Smooth muscle cell (in vitro differentiated cells): ENCODE results near the gene SERPINF2. TPM values are rescaled to one million over a fixed set of nuclear protein-coding genes. Genes with fewer than 3 reads are reported as not detected.

Experiments used
- DNase-seq: peaks from one replicate; lab custom pipeline; 2025; ENCODE audit not compliant: unreplicated experiment; lab: John Stamatoyannopoulos, UW
- H2AFZ ChIP-seq: fragments of 200-600 bp; sonication (generic); 2 replicates; pipeline ENCODE4 v1.6.0; 2016; ENCODE audit warnings: antibody characterized with exemption, low read depth, mild to moderate bottlenecking
- H3F3A ChIP-seq: fragments of 200-600 bp; sonication (generic); 2 replicates; pipeline ENCODE4 v1.6.0; 2017; ENCODE audit warnings: antibody characterized with exemption, low read depth
- H3K27ac ChIP-seq: fragments of 200-600 bp; sonication (generic); 2 replicates; pipeline ENCODE4 v1.5.1; 2016; ENCODE audit warnings: low read depth, mild to moderate bottlenecking
- H3K27me3 ChIP-seq: fragments of 200-600 bp; sonication (generic); 2 replicates; pipeline ENCODE4 v1.6.1; 2016; ENCODE audit warnings: low read depth, mild to moderate bottlenecking
- H3K36me3 ChIP-seq: fragments of 200-600 bp; sonication (generic); 2 replicates; pipeline ENCODE4 v1.5.1; 2016; ENCODE audit warnings: low read depth
- H3K4me1 ChIP-seq: fragments of 200-600 bp; sonication (generic); 2 replicates; pipeline ENCODE4 v1.5.1; 2016; ENCODE audit warnings: low read depth
- H3K4me2 ChIP-seq: fragments of 200-600 bp; sonication (generic); 2 replicates; pipeline ENCODE4 v1.6.0; 2016; ENCODE audit warnings: mild to moderate bottlenecking
- H3K4me3 ChIP-seq: fragments of 200-600 bp; sonication (generic); 2 replicates; pipeline ENCODE4 v1.5.1; 2016; ENCODE audit warnings: mild to moderate bottlenecking
- H3K79me2 ChIP-seq: fragments of 200-600 bp; sonication (generic); 2 replicates; pipeline ENCODE4 v1.6.0; 2016; ENCODE audit warnings: low read depth, mild to moderate bottlenecking
- H3K9ac ChIP-seq: fragments of 200-600 bp; sonication (generic); 2 replicates; pipeline ENCODE4 v1.6.0; 2016; ENCODE audit warnings: low read depth
- H3K9me3 ChIP-seq: fragments of 200-600 bp; sonication (generic); replicated peaks from 2 replicates; pipeline ENCODE4 v1.5.1; 2016; ENCODE audit warnings: low read depth
- H4K20me1 ChIP-seq: fragments of 200-600 bp; sonication (generic); 2 replicates; pipeline ENCODE4 v1.6.0; 2016; ENCODE audit warnings: low read depth
- WGBS: methylation state at CpG from one replicate; pipeline ENCODE4 v1.1.7; 2016; ENCODE audit warnings: low lambda C conversion rate; 5-methylcytosine and 5-hydroxymethylcytosine counted together
- polyA plus RNA-seq: library from polyadenylated mRNA; unstranded; fragments of >200 nt; fragmentation: Nextera tagmentation; extraction: Ambion mirVana; gene quantifications from 2 replicates; pipeline ENCODE4 v1.2.1, GENCODE V29; 2016
- total RNA-seq: library from RNA; depleted of rRNA; stranded (reverse); fragments of >200 nt; gene quantifications from 2 replicates; pipeline ENCODE4 v1.2.3, GENCODE V29; 2014
- TF ChIP-seq, protein P1 (sequence below): fragments of 200-600 bp; sonication (generic); IDR thresholded peaks from 2 replicates; pipeline ENCODE4 v1.5.1; 2017; ENCODE audit warnings: borderline replicate concordance, mild to moderate bottlenecking, antibody characterized with exemption; ENCODE audit not compliant: insufficient read depth, poor library complexity, severe bottlenecking

SERPINF2 gene
- total and polyA plus RNA-seq, 2 experiments from 2014 or later = 0.18 to 0.22 TPM

DNA sequence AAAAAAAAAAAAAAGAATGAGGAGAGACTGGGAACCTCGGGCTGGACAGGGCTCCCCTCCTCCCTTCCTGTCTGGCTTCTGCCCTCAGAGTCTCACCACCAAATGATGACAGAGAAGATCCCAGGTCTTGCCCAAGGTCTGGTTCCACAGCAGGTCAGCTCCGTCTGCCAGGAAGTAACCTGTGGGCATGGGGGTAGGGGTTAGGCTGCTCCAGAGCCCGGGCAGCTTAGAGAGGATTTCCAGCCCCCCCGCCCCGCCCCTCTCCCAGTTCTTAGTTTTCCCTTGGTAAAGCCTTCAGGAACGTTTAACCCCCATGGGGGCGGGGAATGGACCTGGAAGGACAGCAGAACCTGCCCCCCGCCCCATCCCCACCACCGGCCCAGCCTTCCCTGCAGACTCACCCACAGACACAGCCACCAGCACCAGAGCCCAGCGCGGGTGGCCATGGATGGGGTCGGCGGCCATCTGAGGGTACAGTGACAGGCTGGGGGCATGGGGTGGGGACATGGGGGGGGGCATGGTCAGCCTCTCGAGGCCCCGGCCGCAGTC, 33.2 kb upstream of the SERPINF2 start:
- H3K9ac ChIP-seq = peak overlapping the region; percentile 76

DNA sequence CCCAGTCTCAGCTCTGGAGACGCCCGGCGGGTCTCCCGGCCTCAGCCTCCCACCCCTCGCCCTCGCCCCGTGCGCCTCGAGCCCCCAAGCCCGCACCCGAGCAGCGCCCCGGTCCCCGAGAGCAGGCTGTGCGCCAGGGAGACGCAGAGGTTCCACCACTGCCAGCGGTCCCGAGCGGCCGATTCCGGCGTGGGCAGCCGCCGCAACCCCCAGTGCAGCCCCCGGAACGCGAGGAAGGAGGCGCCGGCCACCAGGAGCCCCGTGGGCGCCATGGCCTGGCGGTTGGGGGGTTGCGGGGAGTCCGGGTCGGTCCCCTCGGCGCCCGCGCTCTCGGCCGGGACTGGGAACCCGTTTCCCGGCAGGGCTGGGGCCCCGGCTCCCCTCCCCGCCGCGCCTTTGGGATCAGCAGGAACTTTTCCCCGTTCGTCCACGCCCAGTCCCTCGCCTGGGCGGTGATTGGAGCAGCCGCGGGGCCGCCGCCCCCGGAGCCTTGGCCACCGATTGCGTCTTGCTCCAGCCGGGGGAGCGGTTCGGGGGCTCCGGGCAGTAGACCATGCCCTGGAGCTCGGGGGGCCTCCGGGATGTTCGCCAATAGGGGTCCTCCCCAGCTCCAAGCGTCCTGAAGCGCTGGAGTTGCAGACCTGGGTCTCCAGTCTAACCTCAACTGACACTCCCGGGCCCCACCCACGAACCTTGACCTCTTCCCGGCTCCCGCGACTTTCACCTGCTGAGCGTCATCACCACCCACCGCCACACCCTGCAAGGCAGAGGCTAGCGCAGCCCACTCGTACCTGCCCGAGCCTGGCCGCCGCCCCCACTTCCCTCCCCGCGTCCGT, 32.5 kb upstream of the SERPINF2 start, which contains the start of gene TLCD2:
TLCD2 (minus strand) TSS at position 407 of the 836 bp plus-strand sequence; CDS start at position 272, 135 bp downstream.
- Histone ChIP-seq H3K27me3 (no peaks in the 10 kb centered on the region), H3K36me3 (no peaks in the 10 kb centered on the region), H2AFZ (no peak within 1 kb of the TSS), H4K20me1 (peaks cover 55% of the 10 kb centered on the region), H3K79me2 (peaks cover 45% of the 10 kb centered on the region), H3K4me2 (peak within 1 kb of the TSS; percentile 99), H3K9ac (peak within 1 kb of the TSS; percentile 76), H3K9me3 (no peaks in the 10 kb centered on the region), H3F3A (peaks cover 27% of the 10 kb centered on the region), H3K27ac (peak within 1 kb of the TSS; percentile 99), H3K4me1 (peaks cover 25% of the 10 kb centered on the region), H3K4me3 (peak within 1 kb of the TSS; percentile 83)
- DNase-seq = peak; percentile 46
- under 1% methylated on average over 58 of the region's 83 CpGs for WGBS
- TF ChIP-seq, protein P1, sequence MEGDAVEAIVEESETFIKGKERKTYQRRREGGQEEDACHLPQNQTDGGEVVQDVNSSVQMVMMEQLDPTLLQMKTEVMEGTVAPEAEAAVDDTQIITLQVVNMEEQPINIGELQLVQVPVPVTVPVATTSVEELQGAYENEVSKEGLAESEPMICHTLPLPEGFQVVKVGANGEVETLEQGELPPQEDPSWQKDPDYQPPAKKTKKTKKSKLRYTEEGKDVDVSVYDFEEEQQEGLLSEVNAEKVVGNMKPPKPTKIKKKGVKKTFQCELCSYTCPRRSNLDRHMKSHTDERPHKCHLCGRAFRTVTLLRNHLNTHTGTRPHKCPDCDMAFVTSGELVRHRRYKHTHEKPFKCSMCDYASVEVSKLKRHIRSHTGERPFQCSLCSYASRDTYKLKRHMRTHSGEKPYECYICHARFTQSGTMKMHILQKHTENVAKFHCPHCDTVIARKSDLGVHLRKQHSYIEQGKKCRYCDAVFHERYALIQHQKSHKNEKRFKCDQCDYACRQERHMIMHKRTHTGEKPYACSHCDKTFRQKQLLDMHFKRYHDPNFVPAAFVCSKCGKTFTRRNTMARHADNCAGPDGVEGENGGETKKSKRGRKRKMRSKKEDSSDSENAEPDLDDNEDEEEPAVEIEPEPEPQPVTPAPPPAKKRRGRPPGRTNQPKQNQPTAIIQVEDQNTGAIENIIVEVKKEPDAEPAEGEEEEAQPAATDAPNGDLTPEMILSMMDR = no peak

More for the DNA sequence above, 33.2 kb upstream of the SERPINF2 start:
- no peak for DNase-seq
- TF ChIP-seq, protein P1 = no peak
- H3K4me3 ChIP-seq = peak overlapping the region; percentile 83
- peaks cover 27% of the 10 kb centered on the region for H3F3A ChIP-seq
- H3K4me1 ChIP-seq = peaks cover 25% of the 10 kb centered on the region
- H3K9me3 ChIP-seq = no peaks in the 10 kb centered on the region
- H4K20me1 ChIP-seq = peaks cover 48% of the 10 kb centered on the region
- 0% methylated on average over 3 of the region's 16 CpGs for WGBS
- no peak overlapping the region for H2AFZ ChIP-seq
- no peaks in the 10 kb centered on the region for H3K27me3 ChIP-seq
- H3K27ac ChIP-seq = no peak overlapping the region
- peak overlapping the region; percentile 99 for H3K4me2 ChIP-seq
- H3K79me2 ChIP-seq = peaks cover 39% of the 10 kb centered on the region
- no peaks in the 10 kb centered on the region for H3K36me3 ChIP-seq

DNA sequence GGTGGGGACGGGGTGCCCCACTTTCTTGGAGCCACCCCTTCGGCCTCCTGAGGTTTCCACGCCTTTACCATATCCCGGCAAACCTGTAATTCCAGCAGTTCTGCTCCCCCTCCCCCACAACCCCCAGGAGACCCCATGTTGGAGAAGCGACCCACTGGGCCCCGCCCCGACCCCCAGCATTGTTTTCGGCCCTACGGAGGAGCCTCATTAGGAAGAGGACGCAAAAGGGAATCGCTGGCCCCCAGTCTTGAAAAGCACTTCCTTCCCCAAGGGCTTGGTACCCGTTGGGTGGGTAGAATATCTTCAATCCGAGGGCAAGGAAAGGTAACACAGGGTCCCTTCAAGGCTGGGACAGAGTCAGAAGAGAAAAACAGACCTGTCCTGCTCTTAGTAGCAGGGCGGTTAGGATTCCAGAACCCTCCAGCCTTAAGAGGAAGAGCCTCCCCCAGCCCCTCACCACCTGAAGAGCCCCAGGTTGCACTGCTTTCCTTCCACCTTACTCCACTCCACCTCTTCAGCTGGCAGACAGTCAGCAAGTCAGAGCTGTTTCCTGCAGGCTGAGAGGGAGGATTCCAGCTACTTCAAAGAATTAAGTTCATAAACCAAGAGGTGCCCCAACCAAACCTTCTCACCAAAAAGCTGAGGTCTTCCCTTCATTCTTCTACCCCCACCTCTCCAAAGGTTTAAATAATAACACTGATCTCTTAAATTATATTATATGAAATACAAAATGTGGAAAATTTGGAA, 31.7 kb upstream of the SERPINF2 start:
- Histone ChIP-seq H3K4me1 (peaks cover 25% of the 10 kb centered on the region), H3K4me2 (peak overlapping the region; percentile 99), H3K79me2 (peaks cover 52% of the 10 kb centered on the region), H3K27me3 (no peaks in the 10 kb centered on the region), H4K20me1 (peaks cover 63% of the 10 kb centered on the region), H3K27ac (peak overlapping the region; percentile 99), H3K9me3 (no peaks in the 10 kb centered on the region), H3K9ac (peak overlapping the region; percentile 76), H3K36me3 (no peaks in the 10 kb centered on the region), H3F3A (peaks cover 27% of the 10 kb centered on the region), H2AFZ (no peak overlapping the region), H3K4me3 (peak overlapping the region; percentile 83)
- no peak for DNase-seq
- TF ChIP-seq, protein P1 = no peak
- WGBS = 17% methylated on average over 14 of the region's 14 CpGs
